OCI-LY7 (cell line): Measurements from ENCODE around the gene CNPPD1. TPM values are rescaled to one million over a fixed set of nuclear protein-coding genes. Genes with fewer than 3 reads are reported as not detected.

Source experiments
- BruUV-seq: library from RNA; stranded (reverse); fragments of 400-500 nt; replicated peaks from 2 replicates; lab custom pipeline; 2021; lab: Mats Ljungman, UMichigan
- CTCF ChIA-PET: fragments of 300-600 bp; sonication (Branson Sonifier 250); formaldehyde crosslinking; loops from one replicate; lab custom pipeline; 2022; ENCODE audit warnings: antibody characterized with exemption; ENCODE audit not compliant: unreplicated experiment; lab: Charles Lee
- POLR2A ChIA-PET: fragments of 300-600 bp; sonication (Branson Sonifier 250); formaldehyde crosslinking; loops from one replicate; lab custom pipeline; 2022; ENCODE audit warnings: antibody characterized with exemption; lab: Charles Lee
- DNase-seq: peaks from one replicate; pipeline ENCODE4 v3.0.0-alpha.2; 2015; ENCODE audit warnings: low spot score
- H2AFZ ChIP-seq: fragments of 200-600 bp; sonication (generic), shearing (Covaris generic); 2 replicates; pipeline ENCODE4 v1.6.1; 2014; ENCODE audit warnings: mild to moderate bottlenecking, antibody characterized with exemption, low read length, moderate library complexity
- H3K27ac ChIP-seq: fragments of 200-600 bp; sonication (generic); 2 replicates; pipeline ENCODE4 v1.5.1; 2014; ENCODE audit warnings: mixed run types, low read depth, mild to moderate bottlenecking, moderate library complexity, low read length, inconsistent platforms; ENCODE audit not compliant: poor library complexity, severe bottlenecking
- H3K36me3 ChIP-seq: fragments of 200-600 bp; sonication (generic); 2 replicates; pipeline ENCODE4 v1.6.1; 2014; ENCODE audit warnings: mild to moderate bottlenecking, antibody characterized with exemption, low read length, moderate library complexity, mixed read lengths; ENCODE audit not compliant: insufficient read depth
- H3K4me1 ChIP-seq: fragments of 200-600 bp; sonication (generic); 2 replicates; pipeline ENCODE4 v1.5.1; 2014; ENCODE audit warnings: mild to moderate bottlenecking, low read length; ENCODE audit not compliant: insufficient read depth, poor library complexity, severe bottlenecking
- H3K4me2 ChIP-seq: fragments of 200-600 bp; sonication (generic); 2 replicates; pipeline ENCODE4 v1.6.1; 2014; ENCODE audit warnings: mild to moderate bottlenecking, low read length
- H3K4me3 ChIP-seq: fragments of 200-600 bp; sonication (generic); 2 replicates; pipeline ENCODE4 v1.5.1; 2014; ENCODE audit warnings: mild to moderate bottlenecking, low read depth, low read length; ENCODE audit not compliant: poor library complexity, severe bottlenecking
- H3K79me2 ChIP-seq: fragments of 200-600 bp; sonication (generic); 2 replicates; pipeline ENCODE4 v1.6.1; 2016; ENCODE audit warnings: low read depth, mild to moderate bottlenecking, low read length, moderate library complexity, mixed read lengths; ENCODE audit not compliant: insufficient read depth
- H3K9me2 ChIP-seq: fragments of 200-600 bp; sonication (generic); 2 replicates; pipeline ENCODE4 v1.6.1; 2016; ENCODE audit warnings: mild to moderate bottlenecking, low read length, mixed read lengths; ENCODE audit not compliant: insufficient read depth
- H3K9me3 ChIP-seq: fragments of 200-600 bp; sonication (generic); 2 replicates; pipeline ENCODE4 v1.6.1; 2014; ENCODE audit warnings: mild to moderate bottlenecking, mixed run types, low read length, mixed read lengths
- H4K20me1 ChIP-seq: fragments of 200-600 bp; sonication (generic); 2 replicates; pipeline ENCODE4 v1.6.1; 2014; ENCODE audit warnings: mild to moderate bottlenecking, antibody characterized with exemption, low read length, moderate library complexity, mixed read lengths; ENCODE audit not compliant: insufficient read depth
- CTCF ChIP-seq: fragments of 200-600 bp; sonication (generic); conservative IDR thresholded peaks from 2 replicates; pipeline ENCODE4 v1.5.1; 2014; ENCODE audit warnings: mild to moderate bottlenecking, antibody characterized with exemption, low read length, moderate library complexity, mixed read lengths
- EZH2phosphoT487 ChIP-seq: fragments of 200-600 bp; sonication (generic); IDR thresholded peaks from 2 replicates; pipeline ENCODE4 v1.6.1; 2018; ENCODE audit warnings: low read depth, borderline replicate concordance, mild to moderate bottlenecking, mixed run types, antibody characterized with exemption, low read length, moderate library complexity, mixed read lengths
- intact Hi-C: fragments of 100-400 bp; cut with micrococcal nuclease; formaldehyde crosslinking; loops from one replicate; pipeline ENCODE4 v1.10.0; 2022; ENCODE audit not compliant: unreplicated experiment
- total RNA-seq, 2 experiments: library from RNA; depleted of rRNA in 1 of 2; stranded (reverse); fragments of >200 nt in 1 of 2; shearing (Covaris generic) in 1 of 2; gene quantifications; 2 replicates each; pipeline ENCODE4 v1.2.3, GENCODE V29; 2014 to 2022

CNPPD1 gene
- total RNA-seq, 2 experiments from 2014 or later: 39.2 to 68.2 TPM

- Histone ChIP-seq H3K27ac (peak within 1 kb of the TSS; percentile 92), H3K4me3 (peak within 1 kb of the TSS; percentile 88), H3K9me2 (no peaks in the 10 kb centered on the region), H3K79me2 (peaks cover 26% of the 10 kb centered on the region; the same call in 1 of the 2 replicates), H3K4me2 (peak within 1 kb of the TSS; percentile 95), H3K4me1 (peaks cover 18% of the 10 kb centered on the region), H3K9me3 (no peaks in the 10 kb centered on the region), H2AFZ (peak within 1 kb of the TSS; percentile 56), H4K20me1 (0 out of 2 replicates have a peak, but pooled peaks cover 10% of the 10 kb centered on the region), H3K36me3 (peaks cover 61% of the 10 kb centered on the region)
- peak; percentile 95 for DNase-seq
- TF ChIP-seq EZH2phosphoT487 (no peak), CTCF (peak; percentile 57)
- intact Hi-C loops: loop anchor here (1.0 to 5.0 kb wide), 8 partner anchors 29 to 365 kb away; partner anchors contain the start of genes ANKZF1, ATG9A, CHPF and DNAJB2
- POLR2A ChIA-PET: interaction anchor here (0.7 to 3.3 kb wide), 5 partner anchors 29 to 364 kb away, joined by 4 to 23 read pairs (median 7); partner anchors contain the start of genes ANKZF1, ATG9A and ZFAND2B
- CTCF ChIA-PET: interaction anchor here (1.5 kb wide), 1 partner anchor 31 kb away, joined by 3 read pairs; no protein-coding TSS in a partner anchor
- BruUV-seq: TSS peak; percentile 78
Measured at GRCh38 chr2:219177552-219178376, 1.0 kb upstream of the CNPPD1 start, which contains the start of gene RETREG2. Gene RETREG2, plus strand, starts transcription at chr2:219178275. Its CDS starts 78 bp downstream, at chr2:219178353.

GRCh38 chr2:219175928-219176817, 552 bp downstream of the CNPPD1 start:
- Histone ChIP-seq H3K9me3 (no peaks in the 10 kb centered on the region), H3K27ac (peak overlapping the region; percentile 92), H3K79me2 (peaks cover 26% of the 10 kb centered on the region; the same call in 1 of the 2 replicates), H4K20me1 (0 out of 2 replicates have a peak, but pooled peaks cover 10% of the 10 kb centered on the region), H3K4me1 (peaks cover 18% of the 10 kb centered on the region), H3K9me2 (no peaks in the 10 kb centered on the region), H3K4me3 (peak overlapping the region; percentile 88), H3K4me2 (peak overlapping the region; percentile 92), H3K36me3 (peaks cover 61% of the 10 kb centered on the region), H2AFZ (peak overlapping the region; percentile 56)
- DNase-seq: peak; percentile 68
- TF ChIP-seq EZH2phosphoT487: no peak
- TF ChIP-seq CTCF: no peak
- TSS peak; percentile 46 for BruUV-seq
- intact Hi-C loops: loop anchor here (1.0 to 5.0 kb wide), 5 partner anchors 16 to 366 kb away; partner anchors contain the start of genes CHPF, DNPEP, NHEJ1 and TMEM198
- POLR2A ChIA-PET: interaction anchor here (0.5 to 3.3 kb wide), 14 partner anchors 10 to 287 kb away, joined by 3 to 23 read pairs (median 4); partner anchors contain the start of genes ANKZF1, GLB1L, STK16 and TUBA4A
- CTCF ChIA-PET: interaction anchor here (0.5 to 1.5 kb wide), 4 partner anchors 13 to 119 kb away, joined by 3 to 4 read pairs (median 4); no protein-coding TSS in a partner anchor
